Measurements from ENCODE around the gene RPL7L1.

GRCh38 chr6:42834056-42834455, 45.4 kb upstream of the RPL7L1 start:
- TF ChIP-seq CTCF (conservative IDR thresholded peaks at IDR 0.05) (no peak), EZH2 (IDR thresholded peaks at IDR 0.05; ENCODE audit: low read depth) (no peak)

Data from PC-9 (cell line).